Endothelial cell (in vitro differentiated cells): ENCODE data around the gene DSTYK. TPM values are rescaled to one million over a fixed set of nuclear protein-coding genes. Genes with fewer than 3 reads are reported as not detected.

Experiments
- DNase-seq: peaks from one replicate; pipeline ENCODE4 v3.0.0; 2021; ENCODE audit warnings: low spot score
- H3K27ac Mint-ChIP-seq: one replicate; pipeline ENCODE4 v1.8.0; 2021; ENCODE audit warnings: mixed read lengths, inconsistent platforms; ENCODE audit not compliant: unreplicated experiment
- H3K27me3 Mint-ChIP-seq: one replicate; pipeline ENCODE4 v1.8.0; 2021; ENCODE audit warnings: mild to moderate bottlenecking, moderate library complexity, mixed read lengths, inconsistent platforms; ENCODE audit not compliant: unreplicated experiment
- H3K36me3 Mint-ChIP-seq: one replicate; pipeline ENCODE4 v1.8.0; 2021; ENCODE audit warnings: mild to moderate bottlenecking, low read depth, mixed read lengths, inconsistent platforms; ENCODE audit not compliant: unreplicated experiment
- H3K4me1 Mint-ChIP-seq: one replicate; pipeline ENCODE4 v1.8.0; 2021; ENCODE audit warnings: mild to moderate bottlenecking, mixed read lengths, inconsistent platforms; ENCODE audit not compliant: unreplicated experiment
- H3K4me3 Mint-ChIP-seq: one replicate; pipeline ENCODE4 v1.8.0; 2021; ENCODE audit warnings: mild to moderate bottlenecking, mixed read lengths, inconsistent platforms; ENCODE audit not compliant: unreplicated experiment
- H3K9me3 Mint-ChIP-seq: one replicate; pipeline ENCODE4 v1.8.0; 2021; ENCODE audit warnings: mixed read lengths, inconsistent platforms; ENCODE audit not compliant: unreplicated experiment
- total RNA-seq: library from RNA; stranded (reverse); fragmentation: NEBNext Ultra II Directional; extraction: Animal tissue kit (Norgen Biotek cat#: 25700); gene quantifications from one replicate; pipeline ENCODE4 v1.2.1, GENCODE V29; 2021; ENCODE audit not compliant: unreplicated experiment
- TF ChIP-seq, protein P1 (sequence below): fragments of 200-600 bp; sonication (generic); IDR thresholded peaks from one replicate; pipeline ENCODE4 v1.5.0; 2021; ENCODE audit warnings: antibody characterized with exemption; ENCODE audit not compliant: unreplicated experiment

Gene DSTYK
- total RNA-seq, 1 donor from 2014 or later: 12.2 TPM

DNA sequence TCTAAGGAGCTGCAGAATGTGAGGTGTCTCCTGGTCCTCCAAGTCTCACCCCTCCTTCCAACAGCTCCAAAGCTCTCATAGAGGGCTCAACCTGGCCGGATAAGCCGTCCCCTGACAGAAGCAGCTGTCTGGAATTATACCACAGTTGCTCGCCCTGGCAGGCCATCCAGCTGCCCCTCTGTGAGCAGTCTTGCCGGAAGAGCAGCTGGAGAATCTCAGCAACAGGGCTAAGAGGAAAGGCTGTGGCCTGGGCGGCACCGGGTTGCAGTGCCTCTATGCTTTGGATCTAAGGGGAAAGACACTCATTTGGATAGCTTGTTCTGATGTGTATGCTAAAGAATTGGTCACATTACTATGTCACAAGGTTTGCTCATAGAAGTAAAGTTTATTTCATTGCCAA lies 28.6 kb upstream of the DSTYK start:
- Mint-ChIP-seq H3K4me3 (no peak overlapping the region), H3K36me3 (peaks cover 7% of the 10 kb centered on the region), H3K27ac (no peak overlapping the region), H3K4me1 (peaks cover 26% of the 10 kb centered on the region), H3K9me3 (no peaks in the 10 kb centered on the region), H3K27me3 (peaks cover 7% of the 10 kb centered on the region)
- DNase-seq: no peak
- TF ChIP-seq, protein P1, sequence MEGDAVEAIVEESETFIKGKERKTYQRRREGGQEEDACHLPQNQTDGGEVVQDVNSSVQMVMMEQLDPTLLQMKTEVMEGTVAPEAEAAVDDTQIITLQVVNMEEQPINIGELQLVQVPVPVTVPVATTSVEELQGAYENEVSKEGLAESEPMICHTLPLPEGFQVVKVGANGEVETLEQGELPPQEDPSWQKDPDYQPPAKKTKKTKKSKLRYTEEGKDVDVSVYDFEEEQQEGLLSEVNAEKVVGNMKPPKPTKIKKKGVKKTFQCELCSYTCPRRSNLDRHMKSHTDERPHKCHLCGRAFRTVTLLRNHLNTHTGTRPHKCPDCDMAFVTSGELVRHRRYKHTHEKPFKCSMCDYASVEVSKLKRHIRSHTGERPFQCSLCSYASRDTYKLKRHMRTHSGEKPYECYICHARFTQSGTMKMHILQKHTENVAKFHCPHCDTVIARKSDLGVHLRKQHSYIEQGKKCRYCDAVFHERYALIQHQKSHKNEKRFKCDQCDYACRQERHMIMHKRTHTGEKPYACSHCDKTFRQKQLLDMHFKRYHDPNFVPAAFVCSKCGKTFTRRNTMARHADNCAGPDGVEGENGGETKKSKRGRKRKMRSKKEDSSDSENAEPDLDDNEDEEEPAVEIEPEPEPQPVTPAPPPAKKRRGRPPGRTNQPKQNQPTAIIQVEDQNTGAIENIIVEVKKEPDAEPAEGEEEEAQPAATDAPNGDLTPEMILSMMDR: no peak

DNA sequence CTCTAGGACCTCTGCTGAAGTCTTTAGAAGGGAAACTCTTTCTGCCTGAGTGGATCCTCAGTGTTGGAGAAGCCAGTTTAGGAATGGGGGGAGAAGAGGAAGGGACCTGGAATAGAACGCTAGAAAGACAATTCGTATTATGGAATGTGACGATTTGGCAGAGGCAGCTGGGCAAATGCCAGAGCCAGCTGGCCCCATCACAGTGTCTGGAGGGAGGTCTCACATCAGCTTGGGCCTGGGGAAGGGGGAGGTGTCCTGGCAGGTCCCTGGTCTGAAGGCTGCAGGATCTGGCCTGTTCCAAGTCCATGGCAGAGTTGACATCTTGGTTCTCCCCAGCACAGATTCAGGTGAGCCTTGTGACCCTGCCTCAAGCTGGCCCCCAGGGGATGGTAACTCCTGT lies 27.6 kb upstream of the DSTYK start:
- Mint-ChIP-seq H3K4me1 (peaks cover 26% of the 10 kb centered on the region), H3K9me3 (no peaks in the 10 kb centered on the region), H3K27ac (no peak overlapping the region), H3K27me3 (peaks cover 7% of the 10 kb centered on the region), H3K4me3 (no peak overlapping the region), H3K36me3 (peaks cover 7% of the 10 kb centered on the region)
- no peak for DNase-seq
- TF ChIP-seq, protein P1: no peak

- peaks cover 7% of the 10 kb centered on the region for H3K36me3 Mint-ChIP-seq
- peak overlapping the region; percentile 22 for H3K4me3 Mint-ChIP-seq
- TF ChIP-seq, protein P1: no peak
- no peak for DNase-seq
- peaks cover 32% of the 10 kb centered on the region for H3K4me1 Mint-ChIP-seq
- H3K27me3 Mint-ChIP-seq: peaks cover 7% of the 10 kb centered on the region
- no peak overlapping the region for H3K27ac Mint-ChIP-seq
- no peaks in the 10 kb centered on the region for H3K9me3 Mint-ChIP-seq
Measured at GRCh38 chr1:205237526-205238484, 26.3 kb upstream of the DSTYK start.

DNA sequence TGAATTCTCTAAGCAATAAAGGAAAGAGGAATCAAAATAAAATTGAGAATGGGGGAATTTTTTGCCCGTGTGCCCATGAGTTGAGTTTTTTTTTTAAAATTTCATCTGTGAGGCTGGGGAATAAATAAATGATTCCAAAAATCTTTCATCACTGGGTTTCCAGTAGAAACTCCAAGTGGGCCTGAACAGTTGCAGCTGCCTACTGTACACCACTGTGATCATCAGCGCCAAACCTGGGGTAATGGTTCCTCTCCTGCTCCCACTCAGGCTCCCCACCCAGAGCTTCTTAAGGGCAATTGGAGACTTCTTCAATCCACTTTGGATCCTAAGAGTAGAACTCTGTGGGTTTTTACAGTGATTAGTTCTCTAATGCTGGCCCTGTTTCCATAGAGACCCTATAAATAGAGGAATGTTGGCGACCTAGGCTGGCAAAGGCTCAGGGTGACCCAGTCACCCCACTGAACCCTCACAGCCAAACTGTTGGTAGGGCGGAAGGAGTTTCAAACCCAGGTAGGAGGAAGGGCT lies 25.5 kb upstream of the DSTYK start:
- H3K4me3 Mint-ChIP-seq: peak overlapping the region; percentile 22
- peaks cover under 1% of the 10 kb centered on the region for H3K36me3 Mint-ChIP-seq
- H3K27me3 Mint-ChIP-seq: peaks cover 4% of the 10 kb centered on the region
- H3K4me1 Mint-ChIP-seq: peaks cover 35% of the 10 kb centered on the region
- TF ChIP-seq, protein P1: no peak
- no peak overlapping the region for H3K27ac Mint-ChIP-seq
- no peaks in the 10 kb centered on the region for H3K9me3 Mint-ChIP-seq
- DNase-seq: no peak

DNA sequence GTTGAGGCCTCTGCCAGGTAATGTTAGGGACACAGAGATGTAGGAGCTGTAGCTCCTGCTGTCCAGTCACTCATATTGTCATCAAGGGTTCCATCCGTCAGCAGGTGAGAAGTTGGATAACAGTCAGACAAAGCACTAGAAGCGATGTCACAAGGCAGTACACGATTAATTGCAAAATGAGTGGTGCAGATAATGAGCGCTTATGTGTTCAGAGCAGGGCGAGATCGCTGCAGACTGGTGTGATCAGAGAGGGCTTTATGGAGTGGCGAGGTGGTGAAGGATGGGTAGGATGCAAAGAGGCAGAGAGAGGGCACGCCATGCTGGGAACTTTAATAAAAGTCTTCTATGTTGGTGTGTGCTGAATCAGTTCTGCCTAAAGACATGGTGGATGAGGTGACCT lies 25.0 kb upstream of the DSTYK start:
- Mint-ChIP-seq H3K4me1 (peaks cover 35% of the 10 kb centered on the region), H3K9me3 (no peaks in the 10 kb centered on the region), H3K27ac (no peak overlapping the region), H3K27me3 (peaks cover 4% of the 10 kb centered on the region), H3K4me3 (no peak overlapping the region), H3K36me3 (no peaks in the 10 kb centered on the region)
- no peak for DNase-seq
- TF ChIP-seq, protein P1: no peak
